HEK293 (cell line): ENCODE data around the gene KCNMA1.

ENCODE experiments used
- CTCF ChIP-seq: fragments of 450-650 bp; formaldehyde crosslinking; IDR thresholded peaks from 2 replicates; pipeline ENCODE4 v1.5.1; 2016; ENCODE audit warnings: missing biosample characterization, missing genetic modification characterization
- MEIS1 ChIP-seq: sonication (generic); formaldehyde crosslinking; IDR thresholded peaks from 2 replicates; pipeline ENCODE4 v1.8.1; 2022; ENCODE audit warnings: missing genetic modification reagents, mild to moderate bottlenecking, borderline replicate concordance
- SALL2 ChIP-seq: fragments of 450-650 bp; formaldehyde crosslinking; IDR thresholded peaks from 2 replicates; pipeline ENCODE4 v1.5.0; 2017; ENCODE audit warnings: missing biosample characterization, mild to moderate bottlenecking, missing genetic modification characterization, borderline replicate concordance
- YY1 ChIP-seq: fragments of 450-650 bp; formaldehyde crosslinking; IDR thresholded peaks from 2 replicates; pipeline ENCODE4 v1.5.1; 2018; ENCODE audit warnings: missing biosample characterization, missing genetic modification characterization
- ZNF121 ChIP-seq: fragments of 450-650 bp; formaldehyde crosslinking; IDR thresholded peaks from 2 replicates; pipeline ENCODE4 v1.5.1; 2016; ENCODE audit warnings: missing biosample characterization, missing genetic modification characterization
- ZNF184 ChIP-seq: fragments of 450-650 bp; IDR thresholded peaks from 2 replicates; pipeline ENCODE4 v1.5.1; 2018; ENCODE audit warnings: missing biosample characterization, mild to moderate bottlenecking, missing genetic modification characterization
- ZNF274 ChIP-seq, 2 experiments: fragments of 200-500 bp in 1 of 2; fragments of 450-650 bp in 1 of 2; sonication (Bioruptor generic) in 1 of 2; formaldehyde crosslinking in 1 of 2; IDR thresholded peaks; 2 replicates each; pipeline versions ENCODE4 v1.5.1 to v1.6.1; 2014 to 2016; ENCODE audit warnings: borderline replicate concordance in 1 of 2, inconsistent platforms in 1 of 2, low read length in 1 of 2, missing biosample characterization in 1 of 2, missing genetic modification characterization in 1 of 2
- ZNF335 ChIP-seq: fragments of 450-650 bp; formaldehyde crosslinking; conservative IDR thresholded peaks from 2 replicates; pipeline ENCODE4 v1.5.1; 2016; ENCODE audit warnings: missing biosample characterization, missing genetic modification characterization
- ZNF354C ChIP-seq: fragments of 450-650 bp; formaldehyde crosslinking; IDR thresholded peaks from 2 replicates; pipeline ENCODE4 v1.5.1; 2016; ENCODE audit warnings: missing biosample characterization, missing genetic modification characterization, low read depth, borderline replicate concordance
- ZNF391 ChIP-seq: fragments of 450-650 bp; formaldehyde crosslinking; IDR thresholded peaks from 2 replicates; pipeline ENCODE4 v1.5.1; 2016; ENCODE audit warnings: low read depth, missing biosample characterization, missing genetic modification characterization, borderline replicate concordance
- ZSCAN16 ChIP-seq: fragments of 450-650 bp; formaldehyde crosslinking; IDR thresholded peaks from 2 replicates; pipeline ENCODE4 v1.5.1; 2016; ENCODE audit warnings: missing biosample characterization, missing genetic modification characterization
- TF ChIP-seq, protein P1 (sequence below): fragments of 450-650 bp; formaldehyde crosslinking; IDR thresholded peaks from 2 replicates; pipeline ENCODE4 v1.5.1; 2016; ENCODE audit warnings: missing biosample characterization, missing genetic modification characterization, borderline replicate concordance
- TF ChIP-seq, protein P2 (sequence below): fragments of 450-650 bp; formaldehyde crosslinking; IDR thresholded peaks from 2 replicates; pipeline ENCODE4 v1.5.1; 2016; ENCODE audit warnings: missing biosample characterization, missing genetic modification characterization

DNA sequence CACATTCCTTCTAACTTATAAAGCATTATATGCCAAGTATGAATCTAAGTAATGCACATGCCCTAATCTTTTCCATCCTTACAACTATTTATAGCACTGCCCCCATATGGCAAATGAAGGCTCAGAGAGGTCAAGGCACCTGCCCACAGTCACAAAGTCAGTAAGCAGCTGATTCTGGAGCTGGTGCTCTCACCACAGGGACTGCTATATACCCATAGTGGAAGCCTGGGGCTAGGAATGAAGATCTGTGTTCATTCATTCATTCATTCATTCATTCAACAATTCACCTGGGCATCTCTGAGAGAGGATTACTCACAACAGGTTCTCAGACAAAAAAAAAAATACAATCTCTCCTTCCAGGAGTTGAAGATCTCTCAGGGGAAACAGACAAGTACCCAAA lies 213.4 kb downstream of the KCNMA1 start:
- TF ChIP-seq ZNF121 (tag by site-specific recombination) (no peak), CTCF (tag by site-specific recombination) (no peak), YY1 (tag by site-specific recombination) (no peak), ZSCAN16 (no peak), MEIS1 (CRISPR knock-in tag) (no peak), SALL2 (no peak), ZNF354C (tag by site-specific recombination) (no peak), ZNF274 (IDR thresholded peaks at IDR 0.05; ENCODE audit: low read length) (no peak), ZNF274 (tag by site-specific recombination; IDR thresholded peaks at IDR 0.05; ENCODE audit: borderline replicate concordance) (no peak), ZNF391 (tag by site-specific recombination) (no peak), ZNF184 (tag by site-specific recombination) (no peak), ZNF335 (tag by site-specific recombination) (no peak)
- TF ChIP-seq, protein P1, sequence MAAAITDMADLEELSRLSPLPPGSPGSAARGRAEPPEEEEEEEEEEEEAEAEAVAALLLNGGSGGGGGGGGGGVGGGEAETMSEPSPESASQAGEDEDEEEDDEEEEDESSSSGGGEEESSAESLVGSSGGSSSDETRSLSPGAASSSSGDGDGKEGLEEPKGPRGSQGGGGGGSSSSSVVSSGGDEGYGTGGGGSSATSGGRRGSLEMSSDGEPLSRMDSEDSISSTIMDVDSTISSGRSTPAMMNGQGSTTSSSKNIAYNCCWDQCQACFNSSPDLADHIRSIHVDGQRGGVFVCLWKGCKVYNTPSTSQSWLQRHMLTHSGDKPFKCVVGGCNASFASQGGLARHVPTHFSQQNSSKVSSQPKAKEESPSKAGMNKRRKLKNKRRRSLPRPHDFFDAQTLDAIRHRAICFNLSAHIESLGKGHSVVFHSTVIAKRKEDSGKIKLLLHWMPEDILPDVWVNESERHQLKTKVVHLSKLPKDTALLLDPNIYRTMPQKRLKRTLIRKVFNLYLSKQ (tag by site-specific recombination) = no peak
- TF ChIP-seq, protein P2, sequence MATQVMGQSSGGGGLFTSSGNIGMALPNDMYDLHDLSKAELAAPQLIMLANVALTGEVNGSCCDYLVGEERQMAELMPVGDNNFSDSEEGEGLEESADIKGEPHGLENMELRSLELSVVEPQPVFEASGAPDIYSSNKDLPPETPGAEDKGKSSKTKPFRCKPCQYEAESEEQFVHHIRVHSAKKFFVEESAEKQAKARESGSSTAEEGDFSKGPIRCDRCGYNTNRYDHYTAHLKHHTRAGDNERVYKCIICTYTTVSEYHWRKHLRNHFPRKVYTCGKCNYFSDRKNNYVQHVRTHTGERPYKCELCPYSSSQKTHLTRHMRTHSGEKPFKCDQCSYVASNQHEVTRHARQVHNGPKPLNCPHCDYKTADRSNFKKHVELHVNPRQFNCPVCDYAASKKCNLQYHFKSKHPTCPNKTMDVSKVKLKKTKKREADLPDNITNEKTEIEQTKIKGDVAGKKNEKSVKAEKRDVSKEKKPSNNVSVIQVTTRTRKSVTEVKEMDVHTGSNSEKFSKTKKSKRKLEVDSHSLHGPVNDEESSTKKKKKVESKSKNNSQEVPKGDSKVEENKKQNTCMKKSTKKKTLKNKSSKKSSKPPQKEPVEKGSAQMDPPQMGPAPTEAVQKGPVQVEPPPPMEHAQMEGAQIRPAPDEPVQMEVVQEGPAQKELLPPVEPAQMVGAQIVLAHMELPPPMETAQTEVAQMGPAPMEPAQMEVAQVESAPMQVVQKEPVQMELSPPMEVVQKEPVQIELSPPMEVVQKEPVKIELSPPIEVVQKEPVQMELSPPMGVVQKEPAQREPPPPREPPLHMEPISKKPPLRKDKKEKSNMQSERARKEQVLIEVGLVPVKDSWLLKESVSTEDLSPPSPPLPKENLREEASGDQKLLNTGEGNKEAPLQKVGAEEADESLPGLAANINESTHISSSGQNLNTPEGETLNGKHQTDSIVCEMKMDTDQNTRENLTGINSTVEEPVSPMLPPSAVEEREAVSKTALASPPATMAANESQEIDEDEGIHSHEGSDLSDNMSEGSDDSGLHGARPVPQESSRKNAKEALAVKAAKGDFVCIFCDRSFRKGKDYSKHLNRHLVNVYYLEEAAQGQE (tag by site-specific recombination) = no peak
